ENCODE results near the gene HGS.

HGS gene

GRCh38 chr17:81715107-81715871 lies 31.5 kb downstream of the HGS start:
- DNase-seq (ENCODE audit: low read depth) = no peak
- TF ChIP-seq CTCF (conservative IDR thresholded peaks at IDR 0.05; ENCODE audit: low read depth, low read length) = no peak
- no peak overlapping the region for H3K4me3 ChIP-seq (ENCODE audit: low read length)

- no peak for DNase-seq (ENCODE audit: low read depth)
- no peak overlapping the region for H3K4me3 ChIP-seq (ENCODE audit: low read length)
- no peak for TF ChIP-seq CTCF (conservative IDR thresholded peaks at IDR 0.05; ENCODE audit: low read depth, low read length)
Measured at GRCh38 chr17:81715872-81716673, 32.3 kb downstream of the HGS start.

- no peak for DNase-seq (ENCODE audit: low read depth)
Measured at GRCh38 chr17:81716674-81716996, 32.8 kb downstream of the HGS start.

GRCh38 chr17:81717049-81717765 lies 33.4 kb downstream of the HGS start:
- TF ChIP-seq CTCF (conservative IDR thresholded peaks at IDR 0.05; ENCODE audit: low read depth, low read length) = no peak
- DNase-seq (ENCODE audit: low read depth) = no peak
- H3K4me3 ChIP-seq (ENCODE audit: low read length) = no peak overlapping the region

More at GRCh38 chr17:81716674-81716996, 32.8 kb downstream of the HGS start:
- no peak overlapping the region for H3K4me3 ChIP-seq (ENCODE audit: low read length)
- no peak for TF ChIP-seq CTCF (conservative IDR thresholded peaks at IDR 0.05; ENCODE audit: low read depth, low read length)

GRCh38 chr17:81717766-81718089 lies 33.9 kb downstream of the HGS start:
- TF ChIP-seq CTCF (conservative IDR thresholded peaks at IDR 0.05; ENCODE audit: low read depth, low read length) = no peak
- no peak for DNase-seq (ENCODE audit: low read depth)
- H3K4me3 ChIP-seq (ENCODE audit: low read length) = no peak overlapping the region

- H3K4me3 ChIP-seq (ENCODE audit: low read length) = no peak overlapping the region
- no peak for DNase-seq (ENCODE audit: low read depth)
- no peak for TF ChIP-seq CTCF (conservative IDR thresholded peaks at IDR 0.05; ENCODE audit: low read depth, low read length)
Measured at GRCh38 chr17:81719410-81720266, 35.8 kb downstream of the HGS start.

All from retinal pigment epithelial cell (primary cell).